SKM-1 treated with dmso at 0.1 percent for 144 hours (cell line): Measurements from ENCODE around the gene NUTF2.
"Not testable (repeated sequence)": the region's sequence is repeated elsewhere in the genome, so short reads cannot be mapped to it uniquely, and the experiment has no call there.

Experiments
- DNase-seq: peaks from one replicate; lab custom pipeline; 2025; ENCODE audit not compliant: unreplicated experiment; lab: John Stamatoyannopoulos, UW

The NUTF2 gene

DNA sequence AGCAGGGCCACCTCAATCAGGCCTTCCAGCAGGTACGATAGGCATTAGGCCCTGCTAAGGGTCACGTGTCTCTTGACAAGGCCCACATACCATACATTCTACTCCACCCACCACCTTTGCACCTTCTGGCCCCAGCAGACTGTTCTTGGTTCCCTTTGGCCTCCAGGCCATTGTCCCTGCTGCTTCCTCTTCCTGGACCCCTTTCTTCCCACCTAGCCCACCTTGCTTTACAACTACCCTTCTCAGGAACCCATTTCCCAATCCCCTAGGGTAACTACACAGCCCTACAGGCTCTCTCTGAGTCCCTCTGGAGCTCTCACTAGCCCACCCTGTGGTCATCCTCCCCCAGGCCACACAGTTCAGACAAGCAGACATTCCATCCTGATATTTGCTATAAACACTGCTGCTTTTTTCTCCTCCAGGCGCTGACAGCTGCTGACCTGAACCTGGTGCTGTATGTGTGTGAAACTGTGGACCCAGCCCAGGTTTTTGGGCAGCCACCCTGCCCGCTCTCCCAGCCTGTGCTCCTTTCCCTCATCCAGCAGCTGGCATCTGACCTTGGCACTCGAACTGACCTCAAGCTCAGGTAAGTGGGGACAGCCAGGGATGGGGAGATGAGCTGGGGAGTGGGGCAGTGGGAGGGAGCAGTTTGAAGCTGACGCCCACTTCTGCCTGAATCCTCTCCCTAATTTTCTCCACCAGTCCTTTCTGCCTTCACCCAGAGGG is 36.6 kb downstream of the NUTF2 start:
- no peak for DNase-seq

DNA sequence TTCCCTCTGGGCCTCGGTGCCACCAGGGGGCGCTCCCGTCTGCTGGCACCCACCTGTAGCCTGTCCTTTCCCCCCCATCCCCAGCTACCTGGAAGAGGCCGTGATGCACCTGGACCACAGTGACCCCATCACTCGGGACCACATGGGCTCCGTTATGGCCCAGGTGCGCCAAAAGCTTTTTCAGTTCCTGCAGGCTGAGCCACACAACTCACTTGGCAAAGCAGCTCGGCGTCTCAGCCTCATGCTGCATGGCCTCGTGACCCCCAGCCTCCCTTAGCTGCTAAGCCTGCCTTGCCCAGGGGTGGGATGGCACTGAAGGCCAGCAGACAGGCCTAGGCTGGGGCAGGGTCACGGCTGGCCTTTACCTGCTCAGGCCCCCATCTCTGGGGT is 37.1 kb downstream of the NUTF2 start:
- peak; percentile 37 for DNase-seq

DNA sequence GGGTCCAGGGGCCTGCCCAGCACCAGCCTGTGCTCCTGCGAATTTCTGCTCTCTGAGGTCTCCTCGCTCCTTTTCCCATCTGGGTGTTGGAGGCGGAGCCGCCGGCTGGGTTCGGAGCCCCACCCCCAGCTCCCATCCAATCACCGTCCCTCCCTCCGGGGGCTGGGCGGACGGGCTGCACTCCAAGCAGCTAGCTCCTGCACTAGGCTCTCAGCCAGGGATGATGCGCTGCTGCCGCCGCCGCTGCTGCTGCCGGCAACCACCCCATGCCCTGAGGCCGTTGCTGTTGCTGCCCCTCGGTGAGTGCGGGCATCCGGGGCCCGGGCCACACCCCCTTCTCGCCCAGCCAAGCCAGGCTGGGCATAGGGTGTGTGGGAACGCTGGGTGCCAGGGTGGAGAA is 38.0 kb downstream of the NUTF2 start, which contains the start of gene NRN1L:
Gene NRN1L (plus strand): TSS at position 202 of the 400 bp plus-strand sequence. CDS start 19 bp downstream, at position 221.
- DNase-seq = no peak

DNA sequence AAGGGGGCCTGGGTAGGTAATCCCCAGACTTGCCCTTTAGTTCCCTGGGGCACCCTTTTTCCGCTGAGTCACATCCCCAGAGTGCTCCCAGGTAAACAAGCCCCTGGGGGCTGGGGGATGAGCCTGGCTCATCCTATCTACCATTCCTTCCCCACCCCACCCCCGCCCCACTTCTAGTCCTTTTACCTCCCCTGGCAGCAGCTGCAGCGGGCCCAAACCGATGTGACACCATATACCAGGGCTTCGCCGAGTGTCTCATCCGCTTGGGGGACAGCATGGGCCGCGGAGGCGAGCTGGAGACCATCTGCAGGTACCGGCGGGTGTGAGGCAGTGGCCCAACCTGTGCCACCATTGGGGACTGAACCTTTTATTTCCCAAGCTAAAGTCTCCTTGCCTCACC is 38.8 kb downstream of the NUTF2 start:
- no peak for DNase-seq

DNA sequence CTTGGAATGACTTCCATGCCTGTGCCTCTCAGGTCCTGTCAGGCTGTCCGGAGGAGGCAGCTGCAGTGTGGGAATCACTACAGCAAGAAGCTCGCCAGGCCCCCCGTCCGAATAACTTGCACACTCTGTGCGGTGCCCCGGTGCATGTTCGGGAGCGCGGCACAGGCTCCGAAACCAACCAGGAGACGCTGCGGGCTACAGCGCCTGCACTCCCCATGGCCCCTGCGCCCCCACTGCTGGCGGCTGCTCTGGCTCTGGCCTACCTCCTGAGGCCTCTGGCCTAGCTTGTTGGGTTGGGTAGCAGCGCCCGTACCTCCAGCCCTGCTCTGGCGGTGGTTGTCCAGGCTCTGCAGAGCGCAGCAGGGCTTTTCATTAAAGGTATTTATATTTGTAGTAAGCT is 39.2 kb downstream of the NUTF2 start:
- no peak for DNase-seq

DNA sequence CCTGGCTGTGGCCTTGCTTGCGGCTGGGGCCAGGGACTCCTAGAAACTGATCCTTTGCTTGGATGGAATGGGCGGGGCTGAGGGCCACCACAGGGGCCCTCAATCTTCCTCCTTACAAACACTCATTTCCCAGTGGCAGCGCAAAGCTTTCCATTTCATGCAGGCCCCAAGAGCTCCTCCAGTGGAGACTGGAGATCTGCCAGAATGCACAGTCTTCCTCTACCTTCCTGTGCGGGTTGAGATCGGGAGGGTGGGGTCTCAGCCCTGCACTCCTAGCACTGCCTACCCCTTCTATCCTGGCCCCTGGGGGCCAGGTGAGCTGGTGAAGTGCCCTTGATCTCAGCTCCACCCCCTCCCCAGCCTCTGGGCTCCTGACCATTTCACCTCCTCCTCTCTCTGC is 39.7 kb downstream of the NUTF2 start:
- DNase-seq = no peak

DNA sequence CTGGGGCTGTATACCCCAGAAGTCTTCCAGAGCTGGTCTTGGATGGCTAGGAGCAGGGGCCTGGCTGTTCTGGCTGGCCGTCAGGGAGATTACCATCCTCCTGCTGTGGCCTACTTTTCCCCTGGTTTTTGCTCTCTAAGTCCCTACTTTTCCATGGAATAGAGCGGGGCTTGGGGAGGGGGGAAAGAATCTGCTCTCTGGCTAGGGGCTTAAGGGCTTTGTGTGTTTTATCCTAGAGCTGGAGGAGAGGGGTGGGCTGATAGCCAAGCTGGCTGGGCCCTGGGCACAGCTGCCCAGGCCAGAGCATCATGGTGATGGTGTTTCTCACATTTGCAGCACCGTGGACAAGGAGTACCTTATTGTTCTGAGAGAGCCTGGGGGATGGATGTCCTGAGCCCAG is 41.6 kb downstream of the NUTF2 start:
- DNase-seq = no peak

DNA sequence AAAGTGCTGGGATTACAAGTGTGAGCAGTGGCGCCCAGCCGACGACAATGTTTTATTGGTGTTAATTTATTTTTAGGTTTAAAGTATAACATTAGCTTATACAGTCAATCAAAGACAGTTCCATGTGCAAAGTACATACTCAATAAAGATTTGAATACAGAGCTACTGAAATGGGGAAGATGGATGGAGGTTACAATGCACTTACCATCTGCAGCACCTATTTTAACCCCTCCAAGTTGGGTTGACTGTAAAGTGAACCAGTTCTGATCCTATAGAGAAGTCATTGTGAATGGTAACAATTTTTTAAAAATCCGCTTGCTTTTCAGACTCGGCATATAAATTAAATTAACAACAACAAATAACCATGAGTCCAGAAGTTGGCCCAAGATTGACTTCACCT is 45.6 kb downstream of the NUTF2 start:
- DNase-seq = no peak

DNA sequence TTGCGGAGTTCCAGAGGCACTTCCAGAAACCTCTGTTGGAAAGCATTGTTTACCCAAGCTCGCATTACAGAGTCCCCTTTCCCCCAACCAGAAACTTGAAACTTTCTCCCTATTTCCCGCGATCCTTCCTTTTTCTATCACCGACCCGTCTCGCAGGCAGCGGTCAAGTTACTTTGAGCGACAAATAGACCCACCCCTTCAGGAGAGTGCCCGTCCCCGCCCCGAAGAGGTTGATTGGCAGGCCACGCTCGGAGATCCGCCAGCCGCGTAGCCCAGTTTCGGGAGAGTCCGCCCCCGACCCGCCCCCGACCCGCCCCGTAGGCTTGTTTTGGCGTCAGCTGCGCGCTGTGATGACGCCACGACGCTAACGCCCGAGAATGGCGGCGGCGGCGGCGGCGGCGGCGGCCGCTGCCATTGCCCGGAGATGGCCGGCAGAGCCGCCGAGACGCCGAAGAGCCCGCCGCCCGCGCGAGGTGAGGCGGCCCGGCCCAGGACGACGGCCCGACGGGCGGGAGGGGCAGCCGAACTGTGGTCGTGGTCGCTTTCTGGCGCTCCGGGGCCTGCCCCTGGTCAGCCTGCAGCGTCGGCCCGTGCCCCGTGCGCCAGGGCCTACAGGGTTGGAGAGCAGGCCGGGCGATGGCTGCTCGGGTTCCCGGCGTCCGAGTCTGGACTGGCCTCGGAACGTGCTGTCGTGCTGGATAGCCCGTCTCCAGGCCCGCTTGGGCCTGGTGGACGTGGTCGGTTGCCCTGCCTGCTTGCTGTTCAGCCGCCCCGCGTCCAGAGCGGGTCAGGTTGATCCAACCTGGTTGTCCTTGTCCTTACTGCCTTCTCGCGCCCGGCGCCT is 46.4 kb downstream of the NUTF2 start, which contains the start of gene PSKH1:
Gene PSKH1 (plus strand): TSS at position 356 of the 844 bp plus-strand sequence. CDS start 15,496 bp downstream, outside the sequence.
- peak; percentile 91 for DNase-seq

DNA sequence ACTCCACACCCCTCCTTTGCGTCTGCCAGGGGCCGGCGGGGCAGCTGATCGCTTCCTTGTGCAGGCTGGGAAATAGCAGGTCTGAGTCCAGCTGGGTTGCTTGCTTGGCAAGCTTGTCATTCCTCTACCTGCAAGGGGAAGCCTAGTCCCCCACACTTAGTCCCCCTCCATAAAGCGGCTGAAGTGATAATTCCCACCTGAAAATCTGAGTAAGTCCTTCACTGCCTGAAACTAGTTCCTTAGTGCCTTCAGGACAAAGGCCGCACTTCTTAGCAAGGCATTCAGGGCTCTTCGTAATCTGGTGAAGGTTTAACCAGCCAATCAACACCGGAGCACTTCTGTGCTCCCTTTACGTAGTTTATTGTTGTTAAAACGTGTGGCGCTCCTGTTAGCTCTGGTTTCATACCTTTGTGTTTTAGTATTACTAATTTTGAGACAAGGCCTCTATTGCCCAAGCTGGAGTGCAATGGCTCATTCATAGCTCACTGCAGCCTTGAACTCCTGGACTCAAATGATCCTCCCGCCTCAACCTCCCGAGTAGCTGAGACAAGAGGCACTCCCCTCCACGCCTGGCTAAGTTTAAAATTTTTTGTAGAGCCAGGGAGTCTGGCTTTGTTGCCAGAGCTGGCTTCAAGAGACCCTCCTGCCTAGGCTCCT is 47.1 kb downstream of the NUTF2 start:
- no peak for DNase-seq

DNA sequence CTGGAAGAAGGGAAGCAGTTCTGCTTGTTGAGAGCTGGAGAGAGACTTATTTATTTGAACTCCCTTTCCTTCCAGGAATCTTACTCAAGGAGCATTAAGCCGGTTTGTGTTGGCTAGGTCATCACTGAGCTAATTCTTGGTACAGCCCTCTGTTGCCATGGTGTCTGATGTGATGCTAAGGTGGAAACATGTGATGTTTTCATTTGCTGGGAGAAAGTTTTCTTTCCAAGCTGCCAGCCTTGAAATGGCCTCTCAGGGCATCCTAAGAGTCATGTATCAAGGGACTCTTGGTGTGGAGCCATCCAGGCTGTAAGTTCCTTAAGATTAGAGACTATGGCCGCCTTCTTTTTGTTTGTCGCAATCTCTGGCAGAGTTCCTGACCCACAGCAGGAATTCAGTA is 50.5 kb downstream of the NUTF2 start:
- no peak for DNase-seq

DNA sequence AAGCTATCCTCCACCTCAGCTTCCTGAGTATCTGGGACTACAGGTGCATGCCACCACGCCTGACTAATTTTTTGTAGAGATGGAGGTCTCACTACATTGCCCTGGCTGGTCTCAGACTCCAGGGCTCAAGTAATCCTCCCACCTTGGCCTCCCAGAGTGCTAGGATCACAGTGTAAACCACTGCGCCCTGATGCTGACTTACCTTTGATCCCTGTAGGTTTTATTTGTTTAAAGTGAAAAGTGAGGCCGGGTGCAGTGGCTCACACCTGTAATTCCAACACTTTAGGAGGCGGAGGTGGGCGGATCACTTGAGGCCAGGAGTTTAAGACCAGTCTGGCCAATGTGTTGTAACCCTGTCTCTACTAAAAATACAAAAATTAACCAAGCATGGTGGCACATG is 55.0 kb downstream of the NUTF2 start:
- DNase-seq = no peak

DNA sequence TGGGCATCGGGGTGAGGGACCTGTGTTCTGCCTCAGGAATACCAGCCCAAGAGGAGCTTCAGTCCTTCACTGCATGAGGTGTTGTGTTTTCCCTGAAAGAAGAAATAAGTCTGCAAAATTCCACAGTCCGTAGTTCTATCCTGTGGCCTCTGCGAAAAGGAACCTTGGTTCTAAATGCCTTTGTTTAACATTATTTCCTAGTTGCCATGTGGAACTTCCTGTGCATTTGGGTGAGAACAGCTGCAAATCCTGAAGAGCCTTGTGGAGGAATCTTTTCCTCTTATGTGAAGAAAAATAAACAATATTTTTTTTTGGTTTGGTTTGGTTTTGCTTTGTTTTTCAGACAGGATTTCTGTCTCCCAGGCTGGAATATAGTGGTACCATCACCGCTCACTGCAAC is 56.1 kb downstream of the NUTF2 start:
- no peak for DNase-seq

DNA sequence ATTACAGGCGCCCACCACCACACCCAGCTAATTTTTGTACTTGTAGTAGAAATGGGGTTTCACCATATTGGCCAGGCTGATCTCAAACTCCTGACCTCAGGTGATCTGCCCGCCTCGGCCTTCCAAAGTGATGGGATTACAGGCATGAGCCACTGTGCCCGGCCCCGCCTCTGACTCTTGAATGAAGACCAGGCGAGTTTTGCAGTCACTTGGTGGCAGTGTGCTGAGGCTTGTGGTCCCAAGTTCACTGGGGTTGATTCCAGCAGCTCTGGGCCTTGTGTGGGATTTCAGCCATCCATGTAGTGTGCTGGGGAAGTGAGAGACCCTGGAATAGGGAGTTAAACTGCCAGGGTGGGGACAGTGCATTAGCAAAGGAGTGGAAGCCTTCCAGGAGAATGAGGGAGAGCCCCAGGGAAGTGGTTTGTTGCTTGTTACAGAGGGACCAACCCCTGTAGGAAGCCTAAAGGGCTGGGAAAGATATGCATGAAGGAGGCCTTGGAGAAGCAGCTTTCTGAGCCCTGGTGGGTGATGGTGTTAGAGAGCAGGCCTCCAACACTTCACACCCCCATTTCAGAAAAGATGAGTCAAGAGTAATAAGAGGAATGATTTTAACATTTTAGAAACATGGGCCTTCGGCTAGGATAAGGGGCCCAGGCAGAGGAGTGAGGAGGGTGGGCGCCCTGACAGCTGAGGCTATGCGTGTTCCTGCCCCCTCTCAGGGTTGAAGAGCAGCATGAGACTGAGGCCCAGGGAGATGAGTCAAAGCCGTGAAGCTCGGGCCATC is 60.9 kb downstream of the NUTF2 start:
- no peak for DNase-seq

DNA sequence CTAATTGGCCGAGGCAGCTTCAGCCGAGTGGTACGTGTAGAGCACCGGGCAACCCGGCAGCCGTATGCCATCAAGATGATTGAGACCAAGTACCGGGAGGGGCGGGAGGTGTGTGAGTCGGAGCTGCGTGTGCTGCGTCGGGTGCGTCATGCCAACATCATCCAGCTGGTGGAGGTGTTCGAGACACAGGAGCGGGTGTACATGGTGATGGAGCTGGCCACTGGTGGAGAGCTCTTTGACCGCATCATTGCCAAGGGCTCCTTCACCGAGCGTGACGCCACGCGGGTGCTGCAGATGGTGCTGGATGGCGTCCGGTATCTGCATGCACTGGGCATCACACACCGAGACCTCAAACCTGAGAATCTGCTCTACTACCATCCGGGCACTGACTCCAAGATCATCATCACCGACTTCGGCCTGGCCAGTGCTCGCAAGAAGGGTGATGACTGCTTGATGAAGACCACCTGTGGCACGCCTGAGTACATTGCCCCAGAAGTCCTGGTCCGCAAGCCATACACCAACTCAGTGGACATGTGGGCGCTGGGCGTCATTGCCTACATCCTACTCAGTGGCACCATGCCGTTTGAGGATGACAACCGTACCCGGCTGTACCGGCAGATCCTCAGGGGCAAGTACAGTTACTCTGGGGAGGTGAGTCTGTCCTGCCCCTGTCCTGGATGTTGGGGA is 62.5 kb downstream of the NUTF2 start:
- DNase-seq = no peak

DNA sequence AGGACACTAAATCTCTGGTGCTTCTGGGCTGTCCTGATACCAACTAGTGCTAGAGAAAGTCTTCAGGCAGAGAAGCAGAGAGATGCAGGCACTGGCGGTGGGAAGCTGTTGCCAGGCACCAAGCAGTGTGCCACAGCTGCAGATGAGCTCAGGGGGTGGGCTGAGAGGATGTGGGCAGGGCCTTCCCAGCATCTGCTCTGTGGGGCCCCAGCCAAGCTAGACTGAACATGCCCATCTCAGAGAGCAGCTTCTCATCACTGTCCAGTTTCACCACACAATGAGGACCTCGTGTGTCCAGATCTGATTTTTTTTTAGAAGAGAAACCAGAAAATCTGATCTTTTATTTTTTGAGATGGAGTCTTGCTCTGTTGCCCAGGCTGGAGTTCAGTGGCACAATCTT is 63.4 kb downstream of the NUTF2 start:
- no peak for DNase-seq

DNA sequence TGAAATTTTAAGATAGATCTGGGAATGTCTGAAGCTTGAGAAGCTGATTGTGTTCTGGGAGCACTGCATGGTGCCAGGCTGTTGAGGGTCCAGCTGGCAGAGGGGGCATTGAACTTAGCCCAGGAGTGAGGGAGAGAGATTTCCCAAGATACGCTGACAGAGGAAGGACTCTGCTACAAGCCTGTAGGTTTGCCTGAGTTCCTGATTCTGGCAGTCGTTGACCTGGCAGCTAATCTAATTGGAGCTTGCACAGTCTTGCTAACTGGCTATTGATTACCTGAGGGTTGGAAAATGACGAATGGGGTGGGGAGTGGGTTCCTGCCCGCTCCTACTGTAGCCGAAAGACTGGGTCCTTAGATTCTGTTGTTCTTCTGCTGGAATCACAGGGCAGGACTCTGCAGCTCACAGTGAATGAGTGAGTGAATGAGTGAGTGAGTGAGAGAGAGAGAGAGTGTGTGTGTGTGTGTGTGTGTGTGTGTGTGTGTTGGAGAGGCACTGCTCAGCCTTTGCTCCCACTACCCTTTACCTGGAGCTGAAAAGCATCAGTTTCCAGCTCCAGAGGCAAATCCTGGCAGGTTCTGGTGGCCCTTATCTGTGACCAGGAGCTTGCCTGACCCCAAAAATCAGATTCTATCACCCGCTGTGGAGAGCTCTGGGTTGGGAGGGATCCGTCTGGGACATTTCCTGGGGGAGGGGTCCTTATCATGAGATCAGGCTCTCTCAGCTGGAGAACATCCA is 68.2 kb downstream of the NUTF2 start:
- no peak for DNase-seq

DNA sequence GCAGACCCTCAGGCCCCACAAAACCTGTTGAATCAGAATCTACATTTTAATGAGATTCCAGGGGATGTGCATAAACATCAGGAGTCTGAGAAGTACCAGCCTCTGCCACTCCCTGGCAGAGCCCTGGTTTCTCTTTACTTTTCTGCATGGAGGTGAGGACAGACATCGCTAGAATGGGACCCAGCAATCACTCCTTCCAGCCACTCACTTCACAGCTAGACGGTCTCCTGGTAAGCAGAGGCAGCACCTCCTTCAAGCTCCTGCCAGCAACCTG is 68.7 kb downstream of the NUTF2 start:
- DNase-seq = not testable (repeated sequence)

DNA sequence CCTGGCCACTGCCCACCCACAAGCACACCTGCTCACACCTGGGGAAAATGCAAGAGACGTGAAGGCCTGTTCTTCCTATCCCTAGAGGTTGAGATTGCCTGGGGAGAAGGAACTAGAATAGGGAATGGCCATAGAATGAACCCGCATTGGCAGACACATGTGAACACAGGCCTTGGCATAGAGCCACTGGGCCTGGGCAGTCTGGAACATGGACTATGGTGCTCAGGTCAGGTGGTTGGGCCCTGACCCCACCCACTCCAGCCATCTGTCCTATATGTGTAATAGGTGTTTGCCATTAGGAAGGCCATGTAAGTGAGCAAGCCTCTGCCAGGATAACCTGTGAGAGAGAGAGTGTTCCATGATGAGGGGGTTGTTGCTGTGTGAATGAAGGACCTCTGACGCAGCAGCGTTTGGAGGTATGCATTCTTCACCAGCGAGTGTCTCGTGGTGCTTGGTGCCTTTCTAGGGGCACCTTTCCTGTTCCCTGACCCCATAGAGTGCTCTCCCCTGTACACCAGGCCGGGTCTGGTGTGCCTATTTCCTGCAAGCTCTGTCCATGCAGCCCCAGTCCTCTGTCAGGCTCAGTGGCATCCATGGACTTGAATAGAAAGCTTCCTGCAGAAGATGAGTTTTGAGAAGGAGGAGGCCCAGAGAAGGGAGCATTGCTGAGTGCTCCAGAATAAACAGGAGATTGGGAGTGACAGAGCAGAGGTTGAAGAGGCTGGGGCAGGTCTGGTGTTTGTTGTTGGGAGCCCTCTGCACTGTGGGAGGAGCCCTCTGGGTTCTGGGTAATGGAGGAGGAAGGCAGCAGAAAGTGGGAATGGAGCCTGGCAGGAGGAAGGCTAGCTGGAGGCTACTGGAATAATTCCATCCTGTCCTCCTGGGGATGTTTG is 69.3 kb downstream of the NUTF2 start:
- no peak for DNase-seq
